ENCODE data around the gene MSH3.

MSH3 gene

GRCh38 chr5:80654391-80655230 lies at the start of gene MSH3, which contains the start of gene DHFR:
TSS of gene MSH3 (plus strand) at chr5:80654652. CDS start at chr5:80654728, 76 bp downstream.
TSS of gene DHFR (minus strand) at chr5:80654983. CDS start at chr5:80654489, 494 bp downstream.
- H3K27ac Mint-ChIP-seq: peak within 1 kb of the TSS; percentile 94
- H3K9me3 Mint-ChIP-seq: no peaks in the 10 kb centered on the region
- peaks cover 25% of the 10 kb centered on the region for H3K4me1 Mint-ChIP-seq
- H3K4me3 Mint-ChIP-seq: peak within 1 kb of the TSS; percentile 87
- peaks cover 30% of the 10 kb centered on the region for H3K36me3 Mint-ChIP-seq
- ATAC-seq: peak; percentile 74
- H3K27me3 Mint-ChIP-seq: no peaks in the 10 kb centered on the region

- Mint-ChIP-seq H3K4me1 (no peaks in the 10 kb centered on the region), H3K27me3 (no peaks in the 10 kb centered on the region), H3K4me3 (no peak overlapping the region), H3K36me3 (no peaks in the 10 kb centered on the region), H3K9me3 (peaks cover 3% of the 10 kb centered on the region), H3K27ac (no peak overlapping the region)
- ATAC-seq: no peak
Observed at GRCh38 chr5:80607343-80607742, 47.1 kb upstream of the MSH3 start.

- no peak for ATAC-seq
- Mint-ChIP-seq H3K27ac (no peak overlapping the region), H3K4me3 (no peak overlapping the region), H3K27me3 (no peaks in the 10 kb centered on the region), H3K36me3 (no peaks in the 10 kb centered on the region), H3K4me1 (no peaks in the 10 kb centered on the region), H3K9me3 (peaks cover 3% of the 10 kb centered on the region)
Observed at GRCh38 chr5:80607832-80608231, 46.6 kb upstream of the MSH3 start.

GRCh38 chr5:80608731-80609130 lies 45.7 kb upstream of the MSH3 start:
- Mint-ChIP-seq H3K36me3 (no peaks in the 10 kb centered on the region), H3K9me3 (peaks cover 3% of the 10 kb centered on the region), H3K27ac (no peak overlapping the region), H3K27me3 (no peaks in the 10 kb centered on the region), H3K4me1 (no peaks in the 10 kb centered on the region), H3K4me3 (no peak overlapping the region)
- no peak for ATAC-seq

GRCh38 chr5:80609692-80610091 lies 44.8 kb upstream of the MSH3 start:
- H3K4me3 Mint-ChIP-seq: no peak overlapping the region
- ATAC-seq: no peak
- H3K36me3 Mint-ChIP-seq: no peaks in the 10 kb centered on the region
- peaks cover 3% of the 10 kb centered on the region for H3K9me3 Mint-ChIP-seq
- no peak overlapping the region for H3K27ac Mint-ChIP-seq
- H3K27me3 Mint-ChIP-seq: no peaks in the 10 kb centered on the region
- no peaks in the 10 kb centered on the region for H3K4me1 Mint-ChIP-seq

GRCh38 chr5:80615266-80615914 lies 39.1 kb upstream of the MSH3 start:
- Mint-ChIP-seq H3K27me3 (no peaks in the 10 kb centered on the region), H3K4me3 (no peak overlapping the region), H3K9me3 (peaks cover 3% of the 10 kb centered on the region), H3K36me3 (peaks cover 8% of the 10 kb centered on the region), H3K27ac (no peak overlapping the region), H3K4me1 (no peaks in the 10 kb centered on the region)
- no peak for ATAC-seq

GRCh38 chr5:80618438-80618837 lies 36.0 kb upstream of the MSH3 start:
- no peak overlapping the region for H3K27ac Mint-ChIP-seq
- no peaks in the 10 kb centered on the region for H3K9me3 Mint-ChIP-seq
- H3K36me3 Mint-ChIP-seq: peaks cover 27% of the 10 kb centered on the region
- ATAC-seq: no peak
- H3K4me1 Mint-ChIP-seq: no peaks in the 10 kb centered on the region
- H3K27me3 Mint-ChIP-seq: no peaks in the 10 kb centered on the region
- no peak overlapping the region for H3K4me3 Mint-ChIP-seq

GRCh38 chr5:80619086-80619485 lies 35.4 kb upstream of the MSH3 start:
- Mint-ChIP-seq H3K27ac (no peak overlapping the region), H3K9me3 (no peaks in the 10 kb centered on the region), H3K4me3 (no peak overlapping the region), H3K36me3 (peaks cover 27% of the 10 kb centered on the region), H3K4me1 (no peaks in the 10 kb centered on the region), H3K27me3 (no peaks in the 10 kb centered on the region)
- no peak for ATAC-seq

- Mint-ChIP-seq H3K4me1 (no peaks in the 10 kb centered on the region), H3K27me3 (no peaks in the 10 kb centered on the region), H3K4me3 (no peak overlapping the region), H3K36me3 (peaks cover 27% of the 10 kb centered on the region), H3K9me3 (no peaks in the 10 kb centered on the region), H3K27ac (no peak overlapping the region)
- ATAC-seq: no peak
Observed at GRCh38 chr5:80620211-80620610, 34.2 kb upstream of the MSH3 start.

GRCh38 chr5:80622756-80623155 lies 31.7 kb upstream of the MSH3 start:
- no peak overlapping the region for H3K4me3 Mint-ChIP-seq
- H3K4me1 Mint-ChIP-seq: no peaks in the 10 kb centered on the region
- H3K36me3 Mint-ChIP-seq: peaks cover 27% of the 10 kb centered on the region
- no peaks in the 10 kb centered on the region for H3K27me3 Mint-ChIP-seq
- no peak overlapping the region for H3K27ac Mint-ChIP-seq
- ATAC-seq: no peak
- no peaks in the 10 kb centered on the region for H3K9me3 Mint-ChIP-seq

GRCh38 chr5:80623999-80624398 lies 30.5 kb upstream of the MSH3 start:
- H3K27me3 Mint-ChIP-seq: no peaks in the 10 kb centered on the region
- no peaks in the 10 kb centered on the region for H3K9me3 Mint-ChIP-seq
- peaks cover 19% of the 10 kb centered on the region for H3K36me3 Mint-ChIP-seq
- H3K27ac Mint-ChIP-seq: no peak overlapping the region
- ATAC-seq: no peak
- no peak overlapping the region for H3K4me3 Mint-ChIP-seq
- no peaks in the 10 kb centered on the region for H3K4me1 Mint-ChIP-seq

GRCh38 chr5:80625230-80625629 lies 29.2 kb upstream of the MSH3 start:
- no peak for ATAC-seq
- Mint-ChIP-seq H3K36me3 (peaks cover 27% of the 10 kb centered on the region), H3K4me3 (no peak overlapping the region), H3K4me1 (no peaks in the 10 kb centered on the region), H3K9me3 (no peaks in the 10 kb centered on the region), H3K27me3 (no peaks in the 10 kb centered on the region), H3K27ac (no peak overlapping the region)

GRCh38 chr5:80629281-80629680 lies 25.2 kb upstream of the MSH3 start:
- Mint-ChIP-seq H3K36me3 (peaks cover 41% of the 10 kb centered on the region), H3K4me1 (no peaks in the 10 kb centered on the region), H3K27ac (no peak overlapping the region), H3K27me3 (no peaks in the 10 kb centered on the region), H3K9me3 (no peaks in the 10 kb centered on the region), H3K4me3 (no peak overlapping the region)
- no peak for ATAC-seq

GRCh38 chr5:80631278-80632259 lies 22.9 kb upstream of the MSH3 start:
- H3K36me3 Mint-ChIP-seq: peaks cover 53% of the 10 kb centered on the region

GRCh38 chr5:80632700-80633099 lies 21.8 kb upstream of the MSH3 start:
- ATAC-seq: no peak
- H3K27ac Mint-ChIP-seq: no peak overlapping the region
- no peaks in the 10 kb centered on the region for H3K27me3 Mint-ChIP-seq
- no peak overlapping the region for H3K4me3 Mint-ChIP-seq
- H3K9me3 Mint-ChIP-seq: no peaks in the 10 kb centered on the region
- no peaks in the 10 kb centered on the region for H3K4me1 Mint-ChIP-seq
- peaks cover 59% of the 10 kb centered on the region for H3K36me3 Mint-ChIP-seq

More at GRCh38 chr5:80631278-80632259, 22.9 kb upstream of the MSH3 start:
- H3K27ac Mint-ChIP-seq: no peak overlapping the region
- no peak overlapping the region for H3K4me3 Mint-ChIP-seq
- no peaks in the 10 kb centered on the region for H3K27me3 Mint-ChIP-seq
- no peaks in the 10 kb centered on the region for H3K4me1 Mint-ChIP-seq
- no peaks in the 10 kb centered on the region for H3K9me3 Mint-ChIP-seq
- no peak for ATAC-seq
